Measurements from ENCODE around the gene ANO6.

DNA sequence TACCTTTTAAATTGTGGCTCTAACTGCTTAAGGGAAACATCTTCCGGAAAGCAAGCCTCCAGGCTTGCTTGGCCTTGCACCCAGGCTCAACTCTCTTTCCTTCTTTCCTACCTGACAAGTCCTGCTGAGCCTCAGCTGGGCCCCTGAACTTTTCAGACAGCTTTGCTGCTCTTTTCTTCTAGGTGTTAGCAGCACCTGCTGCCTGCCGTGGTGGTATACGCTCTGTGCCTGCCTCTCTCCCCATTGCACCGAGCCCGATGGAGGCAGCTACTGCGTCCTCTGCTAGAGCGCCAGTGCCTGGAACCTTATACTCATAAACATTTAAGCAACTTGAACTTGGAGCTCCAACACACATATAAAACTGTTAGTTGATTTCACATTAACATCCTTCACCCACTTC is 195.7 kb downstream of the ANO6 start:
- TF ChIP-seq, protein P1, sequence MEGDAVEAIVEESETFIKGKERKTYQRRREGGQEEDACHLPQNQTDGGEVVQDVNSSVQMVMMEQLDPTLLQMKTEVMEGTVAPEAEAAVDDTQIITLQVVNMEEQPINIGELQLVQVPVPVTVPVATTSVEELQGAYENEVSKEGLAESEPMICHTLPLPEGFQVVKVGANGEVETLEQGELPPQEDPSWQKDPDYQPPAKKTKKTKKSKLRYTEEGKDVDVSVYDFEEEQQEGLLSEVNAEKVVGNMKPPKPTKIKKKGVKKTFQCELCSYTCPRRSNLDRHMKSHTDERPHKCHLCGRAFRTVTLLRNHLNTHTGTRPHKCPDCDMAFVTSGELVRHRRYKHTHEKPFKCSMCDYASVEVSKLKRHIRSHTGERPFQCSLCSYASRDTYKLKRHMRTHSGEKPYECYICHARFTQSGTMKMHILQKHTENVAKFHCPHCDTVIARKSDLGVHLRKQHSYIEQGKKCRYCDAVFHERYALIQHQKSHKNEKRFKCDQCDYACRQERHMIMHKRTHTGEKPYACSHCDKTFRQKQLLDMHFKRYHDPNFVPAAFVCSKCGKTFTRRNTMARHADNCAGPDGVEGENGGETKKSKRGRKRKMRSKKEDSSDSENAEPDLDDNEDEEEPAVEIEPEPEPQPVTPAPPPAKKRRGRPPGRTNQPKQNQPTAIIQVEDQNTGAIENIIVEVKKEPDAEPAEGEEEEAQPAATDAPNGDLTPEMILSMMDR (IDR thresholded peaks at IDR 0.05) = no peak
- no peak for TF ChIP-seq EZH2 (IDR thresholded peaks at IDR 0.05)

Measured in neural progenitor cell (in vitro differentiated cells).